ENCODE data around the gene ZNG1C. TPM values are rescaled to one million over a fixed set of nuclear protein-coding genes. Genes with fewer than 3 reads are reported as not detected.
A peak's percentile ranks its signal among the peaks of the same experiment; 100 is the strongest.
"Not testable (repeated sequence)": the region's sequence is repeated elsewhere in the genome, so short reads cannot be mapped to it uniquely, and the experiment has no call there.

Gene ZNG1C
- total RNA-seq, 1 experiment from 2014 or later = 88.7 TPM

DNA sequence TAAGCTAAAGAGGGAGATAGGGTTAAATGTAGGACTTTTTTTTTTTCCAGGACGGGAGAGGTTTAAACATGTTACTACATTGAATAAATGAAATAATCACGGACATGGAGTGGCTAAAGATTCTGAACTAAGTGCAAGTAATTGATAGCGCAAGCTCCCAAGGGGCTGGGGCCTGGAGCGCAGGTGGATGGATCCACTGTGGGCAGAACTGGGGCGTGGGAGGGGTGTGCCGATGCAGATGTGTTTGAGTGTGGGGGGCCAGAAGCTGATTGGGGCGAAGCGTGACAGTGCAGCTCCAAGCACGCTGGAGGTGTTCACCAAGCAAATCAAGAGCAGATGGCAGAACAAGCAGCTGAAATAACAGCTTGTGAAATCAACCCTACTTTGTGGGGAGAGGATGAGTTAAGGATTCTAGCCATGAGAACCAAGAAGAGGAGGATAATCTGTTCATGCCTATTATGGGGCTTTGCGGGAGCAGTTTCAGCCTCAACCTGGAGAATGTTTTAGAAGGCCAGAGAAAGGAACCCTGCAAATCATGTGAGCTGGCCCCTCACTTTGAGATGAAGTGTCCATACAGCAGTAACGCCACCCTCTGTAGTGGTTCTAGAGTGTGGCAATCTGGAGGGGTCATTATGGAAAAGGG lies 88.9 kb downstream of the ZNG1C start:
- not testable (repeated sequence) for H3K9me3 ChIP-seq (replicated peaks); H3K4me1 ChIP-seq; H3K36me3 ChIP-seq; H3K4me3 ChIP-seq; H3K27me3 ChIP-seq
- DNase-seq = peak; percentile 92 to 98
- peak overlapping the region; percentile 90 for H3K27ac ChIP-seq

DNA sequence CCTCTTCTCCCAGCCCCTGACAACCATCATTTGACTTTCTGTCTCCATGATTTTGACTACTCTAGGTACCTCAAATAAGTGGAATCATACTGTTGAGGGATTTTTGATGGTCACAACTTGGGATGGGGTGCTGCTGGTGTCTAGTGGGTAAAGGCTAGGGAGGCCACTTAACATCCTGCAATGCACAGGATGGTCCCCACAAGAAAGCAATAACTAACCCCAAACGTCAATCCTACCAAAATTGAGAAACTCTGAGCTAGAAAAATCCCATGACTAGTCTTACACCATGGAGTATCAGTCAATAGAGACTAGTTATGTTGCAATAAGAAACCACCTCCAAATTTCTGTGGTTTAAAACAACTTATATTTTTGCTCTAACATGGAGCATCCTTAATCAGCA lies 90.3 kb downstream of the ZNG1C start:
- not testable (repeated sequence) for H3K9me3 ChIP-seq (replicated peaks); H3K36me3 ChIP-seq; H3K27me3 ChIP-seq; H3K4me3 ChIP-seq; DNase-seq; H3K27ac ChIP-seq; H3K4me1 ChIP-seq

DNA sequence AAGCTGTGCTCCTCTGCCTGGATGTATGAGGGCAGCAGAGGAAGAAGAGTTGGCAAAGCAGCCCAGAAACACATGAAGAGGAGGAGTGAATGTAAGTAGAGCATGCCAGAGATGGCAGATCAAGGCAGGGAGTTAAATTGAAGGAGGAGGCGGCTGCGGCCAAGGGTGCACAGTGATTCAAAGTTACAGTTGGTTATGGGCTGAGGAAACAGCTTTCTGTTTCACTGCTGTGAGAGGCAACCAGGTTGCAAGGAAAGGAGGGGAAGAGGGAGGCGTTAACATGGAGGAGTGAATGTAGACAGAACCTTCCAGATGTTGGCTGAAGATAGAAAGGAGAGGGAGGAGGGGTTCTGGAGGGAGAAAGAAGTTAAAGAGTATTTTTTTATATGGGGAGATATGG lies 94.2 kb downstream of the ZNG1C start:
- H3K4me3 ChIP-seq; H3K4me1 ChIP-seq; H3K9me3 ChIP-seq (replicated peaks); H3K27me3 ChIP-seq; DNase-seq; H3K36me3 ChIP-seq: not testable (repeated sequence)
- peak overlapping the region; percentile 67 for H3K27ac ChIP-seq

GRCh38 chr9:68336639-68337339 lies 95.0 kb downstream of the ZNG1C start:
- H3K4me1 ChIP-seq, H3K36me3 ChIP-seq: not testable (repeated sequence)

DNA sequence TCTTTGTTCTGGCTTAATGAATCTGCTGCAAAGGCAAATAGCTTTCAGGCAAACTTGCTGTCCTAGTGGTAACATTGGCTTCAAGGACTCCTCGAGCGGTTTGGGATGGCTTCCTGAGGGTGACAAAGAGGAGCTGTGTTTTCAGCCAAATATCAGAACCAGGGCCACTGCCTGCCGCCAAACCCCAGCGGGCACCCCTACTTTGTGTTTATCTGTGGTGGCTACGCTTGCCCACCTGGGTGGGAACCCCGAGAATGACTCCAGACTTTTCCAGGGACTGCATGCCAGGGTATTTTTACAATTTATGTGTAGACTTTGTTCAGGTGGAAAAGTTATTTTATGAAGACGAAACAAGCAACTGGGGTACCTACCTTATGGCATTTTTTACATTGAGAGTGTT lies 96.2 kb downstream of the ZNG1C start:
- H3K27me3 ChIP-seq; H3K36me3 ChIP-seq; H3K4me3 ChIP-seq; H3K9me3 ChIP-seq (replicated peaks); DNase-seq; H3K4me1 ChIP-seq: not testable (repeated sequence)
- H3K27ac ChIP-seq = peak overlapping the region; percentile 60

More at GRCh38 chr9:68336639-68337339, 95.0 kb downstream of the ZNG1C start:
- H3K27me3 ChIP-seq; H3K4me3 ChIP-seq; H3K9me3 ChIP-seq (replicated peaks): not testable (repeated sequence)
- peak overlapping the region; percentile 67 for H3K27ac ChIP-seq
- DNase-seq = peak; percentile 73 to 86

DNA sequence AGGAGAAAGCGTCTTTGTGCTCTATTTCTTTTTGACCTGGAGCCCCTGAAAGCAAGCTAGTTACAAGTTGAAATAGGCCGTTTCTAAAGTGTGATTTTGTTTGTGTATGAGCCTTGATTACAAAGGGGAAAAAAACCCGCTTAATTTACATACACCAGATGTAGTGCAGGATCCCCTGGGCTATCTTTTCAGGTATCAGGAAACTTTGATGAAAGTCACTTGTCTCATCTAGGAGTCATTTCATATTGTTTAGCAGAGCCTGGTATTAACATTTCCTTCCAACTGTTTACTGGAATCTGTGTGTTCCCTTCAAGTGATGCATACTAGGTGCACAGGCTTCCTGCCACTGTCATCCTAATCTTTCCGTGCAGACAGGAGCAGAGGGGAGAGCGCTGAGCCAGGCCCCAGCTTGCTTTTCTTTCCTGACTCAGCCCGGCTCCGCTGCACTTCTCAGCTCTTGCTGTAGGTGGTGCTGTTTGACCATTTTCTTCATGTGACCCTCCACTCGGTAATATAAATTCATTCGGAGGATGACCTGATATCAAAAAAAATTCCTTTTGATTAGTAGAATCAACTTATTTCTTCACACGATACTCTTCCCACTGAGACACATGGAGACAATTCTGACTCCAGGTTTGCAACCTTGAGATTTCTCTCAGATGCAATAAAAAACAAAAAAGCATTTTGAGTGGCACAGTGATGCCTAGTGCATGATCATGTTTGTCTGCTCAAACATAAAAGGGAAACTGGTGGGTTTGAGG lies 100.7 kb downstream of the ZNG1C start:
- not testable (repeated sequence) for H3K27ac ChIP-seq; H3K36me3 ChIP-seq; H3K9me3 ChIP-seq (replicated peaks); H3K27me3 ChIP-seq; DNase-seq; H3K4me1 ChIP-seq
- peak overlapping the region; percentile 46 for H3K4me3 ChIP-seq

- peak in 1 of 2 experiments; percentile 28 for DNase-seq
- not testable (repeated sequence) for H3K36me3 ChIP-seq; H3K4me1 ChIP-seq; H3K9me3 ChIP-seq (replicated peaks); H3K27ac ChIP-seq; H3K27me3 ChIP-seq
- peak overlapping the region; percentile 46 for H3K4me3 ChIP-seq
Measured at GRCh38 chr9:68343242-68343641, 101.5 kb downstream of the ZNG1C start.

GRCh38 chr9:68343992-68344391 lies 102.2 kb downstream of the ZNG1C start:
- not testable (repeated sequence) for H3K27me3 ChIP-seq; H3K9me3 ChIP-seq (replicated peaks); H3K4me1 ChIP-seq; H3K4me3 ChIP-seq; H3K36me3 ChIP-seq; H3K27ac ChIP-seq; DNase-seq

Other genes with a start within 250 kb of the ZNG1C start
- 0.71 and 0.86 TPM in 2 replicates for gene FOXD4L3, start 60.9 kb downstream of the ZNG1C start, total RNA-seq (2014; rRNA removed; shearing (Covaris generic))
- gene PGM5, start 114.6 kb downstream of the ZNG1C start, total RNA-seq (2014; rRNA removed; shearing (Covaris generic)) = 113 and 119 TPM in 2 replicates

Measured in SJCRH30 (cell line).